Astrocyte of the cerebellum (primary cell): ENCODE measurements around the gene ITGA4.

Experiments used
- DNase-seq: peaks from one replicate; pipeline ENCODE4 v3.0.0-alpha.2; 2011; ENCODE audit warnings: low read depth
- H3K4me3 ChIP-seq: 2 replicates; pipeline ENCODE4 v1.5.1; 2011; ENCODE audit warnings: mild to moderate bottlenecking, low read depth, low read length, moderate library complexity
- CTCF ChIP-seq: IDR thresholded peaks from 2 replicates; pipeline ENCODE4 v1.5.1; 2012; ENCODE audit warnings: low read length, low read depth, moderate library complexity, mild to moderate bottlenecking; ENCODE audit errors: missing control alignments
- in situ Hi-C: cut with HindIII; loops from 2 replicates; pipeline ENCODE4 v1.10.0; 2017; ENCODE audit warnings: low sequenced_read_pairs

The ITGA4 gene

GRCh38 chr2:181458871-181459270 is 1.7 kb downstream of the ITGA4 start:
- in situ Hi-C loops = loop anchor here (25.0 kb wide), 1 partner anchor 347 kb away; no protein-coding TSS in a partner anchor
- H3K4me3 ChIP-seq = no peak overlapping the region
- TF ChIP-seq CTCF = no peak
- no peak for DNase-seq

DNA sequence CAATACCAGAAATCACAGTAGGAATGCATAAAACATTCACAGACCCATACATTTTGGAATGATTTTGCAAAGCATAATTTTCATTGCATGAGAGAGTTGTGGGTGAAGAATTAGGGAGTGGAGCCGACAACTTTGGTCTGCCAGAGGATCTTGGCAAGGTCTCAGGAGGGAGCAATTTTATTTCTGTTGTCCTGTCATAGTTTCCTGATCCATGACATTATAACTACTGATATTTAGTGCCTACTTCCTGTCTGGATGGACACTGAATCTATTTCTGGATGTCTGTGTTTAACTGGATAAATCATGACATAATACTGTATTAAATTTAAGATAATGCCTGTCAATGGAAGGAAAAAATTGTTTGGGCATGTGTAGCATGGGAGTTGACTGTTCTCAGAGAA is 2.4 kb downstream of the ITGA4 start:
- H3K4me3 ChIP-seq = no peak overlapping the region
- TF ChIP-seq CTCF = no peak
- in situ Hi-C loops = loop anchor here (25.0 kb wide), 1 partner anchor 347 kb away; no protein-coding TSS in a partner anchor
- no peak for DNase-seq

DNA sequence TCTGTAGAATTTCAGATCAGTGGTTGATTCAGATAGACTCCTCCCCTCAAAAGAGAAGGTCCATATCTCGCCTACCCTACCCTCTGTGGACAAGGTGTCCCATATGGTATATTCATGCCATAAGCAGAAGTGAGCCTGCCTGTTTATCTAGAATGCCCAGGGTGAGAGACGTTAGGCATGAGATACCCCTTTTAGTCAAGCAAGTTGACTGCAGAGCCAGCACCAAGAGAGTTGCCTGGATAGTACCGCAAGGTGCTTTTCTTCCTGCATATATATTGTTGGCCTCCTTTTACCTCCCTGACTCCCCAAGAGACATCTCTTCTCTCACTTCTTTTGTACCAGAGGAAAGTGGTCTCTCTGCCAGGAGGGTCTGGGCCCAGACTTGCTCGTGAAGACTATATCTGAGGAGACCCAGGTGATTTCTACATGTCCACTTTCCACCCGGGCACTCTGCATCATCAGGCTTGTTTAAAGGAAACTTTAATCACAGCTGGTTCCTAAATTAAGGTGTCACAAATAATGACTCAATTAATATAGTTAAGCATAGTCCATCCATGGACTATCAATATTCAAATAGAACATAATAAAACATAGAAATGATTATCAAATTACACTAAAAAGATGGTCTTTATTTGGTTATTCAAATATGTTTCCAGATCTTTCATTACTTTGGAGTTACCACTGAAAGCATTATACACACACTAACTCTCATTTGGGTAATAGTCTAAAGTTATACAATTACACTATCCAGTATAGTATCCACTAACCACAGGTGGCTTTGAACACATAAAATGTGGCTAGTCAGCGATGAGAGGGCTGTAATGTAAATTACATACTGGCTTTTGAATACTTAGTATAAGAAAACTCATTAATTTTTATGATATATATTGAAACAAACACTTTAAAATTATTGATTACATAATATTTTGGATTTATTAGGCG is 4.1 kb downstream of the ITGA4 start:
- in situ Hi-C loops = loop anchor here (25.0 kb wide), 1 partner anchor 349 kb away; no protein-coding TSS in a partner anchor
- no peak for DNase-seq
- no peak for TF ChIP-seq CTCF
- no peak overlapping the region for H3K4me3 ChIP-seq

DNA sequence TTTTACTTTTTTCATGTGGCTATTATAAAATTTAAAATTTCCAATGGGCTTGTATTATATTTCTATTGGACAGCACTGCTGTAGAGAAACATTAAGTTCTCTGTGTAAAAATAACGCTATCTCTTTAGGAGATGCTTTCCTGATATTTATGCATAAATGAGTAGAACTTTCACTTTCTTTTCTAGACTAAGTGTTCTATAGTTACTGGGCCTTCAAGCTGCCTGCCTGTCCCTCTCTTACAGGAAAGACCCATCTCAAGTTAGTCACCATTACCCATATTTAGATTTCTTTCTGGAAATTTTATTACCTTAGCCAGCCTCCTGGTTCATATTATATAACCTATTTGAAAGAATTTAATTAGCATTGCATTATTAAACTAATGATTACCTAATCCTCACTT is 4.8 kb downstream of the ITGA4 start:
- TF ChIP-seq CTCF = no peak
- no peak overlapping the region for H3K4me3 ChIP-seq
- DNase-seq = no peak
- in situ Hi-C loops = loop anchor here (25.0 kb wide), 1 partner anchor 350 kb away; no protein-coding TSS in a partner anchor

DNA sequence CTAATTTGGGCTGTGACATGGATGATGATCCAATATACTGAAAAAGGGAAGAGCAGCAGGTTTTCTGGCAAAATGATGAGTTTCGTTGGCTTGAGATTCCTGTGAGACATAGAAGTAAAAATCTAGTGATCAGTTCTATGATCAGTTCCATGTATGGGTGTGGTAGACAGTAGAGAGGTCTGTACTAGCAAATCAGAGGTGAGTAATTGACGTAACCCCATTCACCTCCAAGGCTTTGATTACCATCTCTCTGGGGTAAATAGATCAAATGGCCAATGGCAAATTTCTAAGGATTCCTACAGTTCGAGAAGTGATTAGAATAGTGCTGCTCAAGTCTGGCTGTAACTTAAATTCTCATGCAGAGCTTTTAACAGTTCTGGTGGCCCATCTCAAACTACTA is 6.4 kb downstream of the ITGA4 start:
- H3K4me3 ChIP-seq = no peak overlapping the region
- in situ Hi-C loops = loop anchor here (25.0 kb wide), 1 partner anchor 351 kb away; no protein-coding TSS in a partner anchor
- TF ChIP-seq CTCF = no peak
- DNase-seq = no peak

GRCh38 chr2:181464966-181465365 is 7.8 kb downstream of the ITGA4 start:
- H3K4me3 ChIP-seq = no peak overlapping the region
- in situ Hi-C loops = loop anchor here (25.0 kb wide), 1 partner anchor 353 kb away; no protein-coding TSS in a partner anchor
- TF ChIP-seq CTCF = no peak

More at GRCh38 chr2:181464966-181465365, 7.8 kb downstream of the ITGA4 start:
- no peak for DNase-seq
